ENCODE results near the gene PJA1. TPM values are rescaled to one million over a fixed set of nuclear protein-coding genes. Genes with fewer than 3 reads are reported as not detected.

Gene PJA1
- total RNA-seq, 3 donors from 2014 or later (not counting 1 experiment from before 2014, with no cell fraction given) = 18.5 to 23.4 (median 22.0) TPM

- Histone ChIP-seq H3K4me3 (ENCODE audit: low read length) (peak overlapping the region; percentile 89), H3K9me3 (ENCODE audit: control insufficient read depth, insufficient read depth, low read length) (no peaks in the 10 kb centered on the region), H3K4me1 (ENCODE audit: control insufficient read depth, insufficient read depth, low read length) (peaks cover 17% of the 10 kb centered on the region), H3K27me3 (ENCODE audit: control insufficient read depth, insufficient read depth, low read length) (no peaks in the 10 kb centered on the region), H3K36me3 (ENCODE audit: control insufficient read depth, insufficient read depth, low read length) (peaks cover 2% of the 10 kb centered on the region), H3K27ac (ENCODE audit: low read length) (peak overlapping the region; percentile 65)
- DNase-seq = peak; percentile 32 to 78
- Mint-ChIP-seq H3K36me3 (no peaks in the 10 kb centered on the region), H3K4me3 (peak overlapping the region; percentile 83), H3K4me1 (peaks cover 7 to 27% of the 10 kb centered on the region in 2 donors), H3K27ac (peak overlapping the region; percentile 5 to 88), H3K27me3 (ENCODE audit: low read depth in 2 of 2) (no peaks in the 10 kb centered on the region), H3K9me3 (no peaks in the 10 kb centered on the region)
- whole genome bisulfite sequencing (ENCODE audit: insufficient coverage) = 22% methylated on average over 20 of the region's 23 CpGs
- no peak for TF ChIP-seq CTCF (IDR thresholded peaks at IDR 0.05)
- ATAC-seq = peak; percentile 74 to 84 (median 75)
- intact Hi-C loops (cut with micrococcal nuclease) = no loop called here
Observed at GRCh38 chrX:69163936-69164741, 1.1 kb downstream of the PJA1 start.

GRCh38 chrX:69162361-69162865, 2.8 kb downstream of the PJA1 start:
- Mint-ChIP-seq H3K9me3 (no peaks in the 10 kb centered on the region), H3K27me3 (ENCODE audit: low read depth in 2 of 2) (no peaks in the 10 kb centered on the region), H3K36me3 (no peaks in the 10 kb centered on the region), H3K4me3 (no peak overlapping the region), H3K4me1 (peaks cover 7 to 27% of the 10 kb centered on the region in 2 donors), H3K27ac (peak overlapping the region; percentile 0 to 88)
- peaks cover 17% of the 10 kb centered on the region for H3K4me1 ChIP-seq (ENCODE audit: control insufficient read depth, insufficient read depth, low read length)
- H3K9me3 ChIP-seq (ENCODE audit: control insufficient read depth, insufficient read depth, low read length) = no peaks in the 10 kb centered on the region
- peaks cover 2% of the 10 kb centered on the region for H3K36me3 ChIP-seq (ENCODE audit: control insufficient read depth, insufficient read depth, low read length)
- WGBS (ENCODE audit: insufficient coverage) = 57% methylated on average over 9 of the region's 9 CpGs
- no peak overlapping the region for H3K4me3 ChIP-seq (ENCODE audit: low read length)
- TF ChIP-seq CTCF (IDR thresholded peaks at IDR 0.05) = no peak
- DNase-seq (peak in 1 of 2 donors; percentile 43), ATAC-seq (no peak)
- H3K27me3 ChIP-seq (ENCODE audit: control insufficient read depth, insufficient read depth, low read length) = no peaks in the 10 kb centered on the region
- intact Hi-C loops (cut with micrococcal nuclease) = no loop called here
- H3K27ac ChIP-seq (ENCODE audit: low read length) = no peak overlapping the region

- no peak overlapping the region for H3K4me3 Mint-ChIP-seq
- peaks cover 7 to 27% of the 10 kb centered on the region in 2 donors for H3K4me1 Mint-ChIP-seq
Observed at GRCh38 chrX:69161786-69162349, 3.4 kb downstream of the PJA1 start.

More at GRCh38 chrX:69161786-69162349, 3.4 kb downstream of the PJA1 start:
- DNase-seq = no peak
- Mint-ChIP-seq H3K36me3 (no peaks in the 10 kb centered on the region), H3K9me3 (no peaks in the 10 kb centered on the region), H3K27ac (peak overlapping the region in 1 of 2 donors; percentile 88), H3K27me3 (ENCODE audit: low read depth in 2 of 2) (no peaks in the 10 kb centered on the region)
- Histone ChIP-seq H3K36me3 (ENCODE audit: control insufficient read depth, insufficient read depth, low read length) (peaks cover 2% of the 10 kb centered on the region), H3K4me1 (ENCODE audit: control insufficient read depth, insufficient read depth, low read length) (peaks cover 17% of the 10 kb centered on the region), H3K27ac (ENCODE audit: low read length) (no peak overlapping the region), H3K27me3 (ENCODE audit: control insufficient read depth, insufficient read depth, low read length) (no peaks in the 10 kb centered on the region), H3K9me3 (ENCODE audit: control insufficient read depth, insufficient read depth, low read length) (no peaks in the 10 kb centered on the region), H3K4me3 (ENCODE audit: low read length) (no peak overlapping the region)
- WGBS (ENCODE audit: insufficient coverage) = 93% methylated on average over 26 of the region's 26 CpGs
- intact Hi-C loops (cut with micrococcal nuclease) = no loop called here
- no peak for TF ChIP-seq CTCF (IDR thresholded peaks at IDR 0.05)
- ATAC-seq = no peak

Measured in natural killer cell (primary cell).